GM18951 (cell line): ENCODE results near the gene TPM2.

Experiments
- POLR2A ChIP-seq: IDR thresholded peaks from 4 replicates; pipeline ENCODE4 v1.6.1; 2011; ENCODE audit warnings: mild to moderate bottlenecking; ENCODE audit not compliant: insufficient read length, insufficient read depth; ENCODE audit errors: extremely low read depth
- in situ Hi-C: fragments of 300-500 bp; cut with MboI; formaldehyde crosslinking; loops from one replicate; pipeline ENCODE4 v1.12.0; 2022; ENCODE audit warnings: low sequenced_read_pairs, mixed read lengths, inconsistent platforms; ENCODE audit not compliant: unreplicated experiment

The TPM2 gene

DNA sequence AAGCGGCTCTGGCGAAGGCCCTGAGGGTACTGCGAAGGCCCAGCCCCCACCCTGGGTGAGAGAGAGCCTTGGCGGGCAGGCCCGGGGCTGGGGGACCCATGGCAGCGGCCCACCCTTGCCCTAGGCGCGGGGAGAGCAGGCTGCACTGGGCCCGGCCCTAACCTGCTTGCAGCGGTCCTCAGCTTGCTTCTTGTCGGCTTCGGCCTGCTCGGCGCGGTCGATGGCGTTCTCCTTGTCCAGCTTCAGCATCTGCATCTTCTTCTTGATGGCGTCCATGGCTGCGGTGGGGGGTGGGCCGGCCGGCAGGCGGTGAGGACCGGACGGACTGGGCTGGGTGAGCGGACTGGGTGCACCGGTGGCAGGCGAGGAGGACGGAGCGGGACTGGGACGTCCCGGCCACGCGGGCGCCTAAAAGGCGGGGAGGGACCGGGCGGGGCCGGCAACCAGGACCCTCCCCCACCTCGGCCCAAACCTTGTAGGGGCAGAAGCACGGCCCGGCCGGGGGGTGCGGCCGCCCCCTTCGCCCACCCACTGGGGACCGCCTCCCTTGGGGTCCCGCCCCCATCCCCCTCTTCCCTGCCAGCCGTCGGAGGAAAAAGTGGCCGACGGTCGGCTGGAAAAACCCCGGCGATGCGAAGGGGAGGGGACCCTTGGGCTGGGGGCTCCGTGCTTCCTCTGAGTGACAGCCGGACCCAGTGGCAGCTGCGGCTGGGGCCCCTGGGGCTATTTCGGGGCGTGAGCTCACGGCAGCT lies at the start of gene TPM2:
TPM2 (minus strand) TSS at position 384 of the 752 bp plus-strand sequence; CDS start at position 276, 108 bp downstream.
- in situ Hi-C loops, result no loop called here
- no peak for TF ChIP-seq POLR2A

DNA sequence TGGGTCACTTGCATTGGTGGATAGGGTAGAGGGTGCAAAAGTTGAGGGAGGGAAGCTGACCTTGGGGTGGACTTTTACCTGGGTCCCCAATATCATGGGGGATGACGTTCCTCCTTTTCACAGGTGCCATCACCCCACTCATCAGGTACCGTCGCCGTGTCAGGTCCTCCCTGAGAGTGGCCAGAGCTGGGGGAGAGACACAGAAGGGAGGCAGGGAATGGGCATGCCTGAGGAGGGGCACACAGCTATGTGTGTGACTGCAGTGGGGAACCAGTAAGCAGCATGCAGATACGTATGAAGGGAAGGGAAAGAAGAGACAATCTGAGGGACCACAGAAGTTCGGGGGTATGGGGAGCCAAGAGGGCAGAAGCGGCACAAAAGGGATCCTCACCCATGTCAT lies 49.2 kb upstream of the TPM2 start:
- in situ Hi-C loops, result no loop called here
- no peak for TF ChIP-seq POLR2A

DNA sequence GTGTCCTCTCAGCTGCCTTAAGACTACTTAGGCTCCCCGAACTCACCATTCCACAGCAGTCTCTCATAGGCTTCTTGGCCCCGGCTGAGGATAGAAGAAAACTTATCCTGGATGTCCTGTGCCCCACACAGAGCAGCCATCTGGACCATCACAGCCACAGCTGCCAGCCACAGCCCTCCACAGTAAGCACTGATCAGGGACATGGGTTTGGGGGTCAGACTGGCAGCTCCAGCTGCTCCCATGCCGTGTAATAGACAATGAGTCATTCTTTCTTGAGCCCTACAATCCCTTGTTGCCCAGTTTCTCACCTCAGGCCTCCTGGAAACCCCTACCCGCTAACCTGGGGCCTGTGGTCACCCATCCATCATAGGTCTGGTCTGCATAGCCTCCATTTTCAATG lies 48.5 kb upstream of the TPM2 start:
- in situ Hi-C loops, result no loop called here
- no peak for TF ChIP-seq POLR2A

DNA sequence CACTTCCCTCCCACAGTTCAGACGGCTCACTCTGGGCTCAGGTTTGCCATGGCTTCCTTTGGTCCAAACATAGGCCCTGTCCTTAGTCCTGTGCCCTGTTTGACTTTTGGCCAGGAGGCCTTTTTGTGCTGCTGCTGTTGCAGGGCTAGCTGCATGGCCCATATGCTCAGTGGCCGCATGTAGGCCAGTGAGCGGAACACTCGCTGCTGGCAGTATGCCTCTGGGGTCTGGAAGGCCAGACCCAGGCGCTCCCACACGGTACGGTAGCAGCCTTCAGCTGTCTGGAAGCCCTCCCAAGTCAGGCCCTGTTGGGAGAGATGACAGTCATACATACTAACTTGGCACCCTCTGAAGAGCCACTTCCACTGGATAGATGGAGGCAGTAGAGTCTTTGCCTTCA lies 47.4 kb upstream of the TPM2 start:
- in situ Hi-C loops, result no loop called here
- TF ChIP-seq POLR2A, result no peak

DNA sequence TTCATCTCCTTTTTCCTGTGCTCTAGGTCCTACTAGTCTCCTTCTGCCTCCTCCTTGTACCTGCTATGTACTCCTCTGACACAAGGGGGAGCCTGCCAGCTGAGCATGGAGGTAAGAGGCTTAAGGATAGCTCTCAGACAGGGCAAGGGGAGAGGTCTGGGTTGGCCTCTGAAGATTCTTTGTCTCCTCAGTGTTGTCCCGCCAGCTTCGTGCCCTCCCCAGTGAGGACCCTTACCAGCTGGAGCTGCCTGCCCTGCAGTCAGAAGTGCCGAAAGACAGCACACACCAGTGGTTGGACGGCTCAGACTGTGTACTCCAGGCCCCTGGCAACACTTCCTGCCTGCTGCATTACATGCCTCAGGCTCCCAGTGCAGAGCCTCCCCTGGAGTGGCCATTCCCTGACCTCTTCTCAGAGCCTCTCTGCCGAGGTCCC lies 46.5 kb upstream of the TPM2 start:
- in situ Hi-C loops, result no loop called here
- TF ChIP-seq POLR2A, result no peak

DNA sequence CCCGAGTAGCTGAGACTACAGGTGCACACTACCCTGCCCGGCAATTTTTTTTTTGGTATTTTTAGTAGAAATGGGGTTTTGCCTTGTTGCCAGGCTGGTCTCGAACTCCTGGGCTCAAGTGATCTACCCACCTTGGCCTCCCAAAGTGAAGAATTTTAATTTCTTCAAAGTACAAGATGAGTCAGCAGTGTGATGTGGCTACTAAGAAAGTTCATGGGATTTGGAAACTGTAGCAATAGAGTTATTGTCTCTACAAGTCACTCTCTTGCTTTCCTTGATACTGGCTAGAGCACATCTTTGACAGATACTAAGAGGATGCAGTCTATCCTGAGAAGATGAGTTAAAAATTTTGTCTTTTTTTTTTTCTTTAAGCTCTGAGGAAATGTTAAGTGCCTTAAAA lies 44.4 kb upstream of the TPM2 start:
- TF ChIP-seq POLR2A, result no peak
- in situ Hi-C loops, result no loop called here

DNA sequence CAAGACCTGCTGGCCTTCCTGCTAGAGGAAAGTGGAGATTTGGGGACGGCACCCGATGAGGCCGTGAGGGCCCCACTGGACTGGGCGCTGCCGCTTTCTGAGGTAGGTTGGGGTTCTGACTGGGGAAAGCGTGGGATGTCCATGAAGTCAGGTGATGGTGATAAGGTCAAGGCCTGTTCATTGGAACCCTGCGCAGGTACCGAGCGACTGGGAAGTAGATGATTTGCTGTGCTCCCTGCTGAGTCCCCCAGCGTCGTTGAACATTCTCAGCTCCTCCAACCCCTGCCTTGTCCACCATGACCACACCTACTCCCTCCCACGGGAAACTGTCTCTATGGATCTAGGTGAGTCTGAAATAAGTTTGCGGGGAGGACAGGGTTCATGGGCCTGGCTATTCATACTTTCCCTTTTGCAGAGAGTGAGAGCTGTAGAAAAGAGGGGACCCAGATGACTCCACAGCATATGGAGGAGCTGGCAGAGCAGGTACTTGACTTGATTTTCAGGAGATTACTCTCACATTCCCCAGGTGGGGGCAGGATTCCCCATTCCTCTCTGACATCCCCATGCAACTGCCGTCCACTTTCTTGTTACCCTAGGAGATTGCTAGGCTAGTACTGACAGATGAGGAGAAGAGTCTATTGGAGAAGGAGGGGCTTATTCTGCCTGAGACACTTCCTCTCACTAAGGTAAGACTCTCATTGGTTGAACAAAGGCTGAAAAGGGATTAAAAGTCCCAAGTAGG lies 43.2 kb upstream of the TPM2 start:
- in situ Hi-C loops, result no loop called here
- peak; percentile 1 for TF ChIP-seq POLR2A

DNA sequence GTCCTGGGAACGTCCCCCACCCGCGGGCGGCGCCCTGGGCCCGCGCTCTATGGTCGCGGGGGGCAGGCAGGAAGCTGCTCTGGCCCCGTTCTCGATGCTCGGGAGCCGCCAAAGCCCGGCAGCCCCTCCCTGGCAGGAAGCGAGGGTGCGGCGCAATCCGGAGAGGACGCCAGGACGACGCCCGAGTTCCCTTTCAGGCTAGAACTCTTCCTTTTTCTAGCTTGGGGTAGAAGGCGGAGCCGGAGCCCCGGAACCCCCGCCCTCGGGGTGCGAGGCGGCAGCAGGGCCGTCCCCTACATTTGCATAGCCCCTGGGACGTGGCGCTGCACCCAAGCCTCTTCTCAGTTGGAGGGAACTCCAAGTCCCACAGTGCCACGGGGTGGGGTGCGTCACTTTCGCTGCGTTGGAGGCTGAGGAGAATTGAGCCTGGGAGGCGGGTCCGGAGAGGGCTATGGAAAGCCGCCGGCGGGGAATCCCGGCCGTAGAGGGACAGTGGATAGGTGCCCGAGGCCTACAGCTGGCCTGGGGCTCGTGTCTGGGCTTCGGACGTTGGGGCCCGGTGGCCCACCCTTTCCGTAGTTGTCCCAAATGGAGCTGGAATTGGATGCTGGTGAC lies 42.6 kb upstream of the TPM2 start, which contains the start of the genes CREB3 and TLN1:
CREB3 (plus strand) TSS at position 482 of the 615 bp plus-strand sequence; CDS start at position 589, 107 bp downstream.
TLN1 (minus strand) TSS at position 11 of the 615 bp plus-strand sequence. CDS start 6,501 bp downstream, outside the sequence.
- TF ChIP-seq POLR2A, result peak; percentile 80
- in situ Hi-C loops, result no loop called here

DNA sequence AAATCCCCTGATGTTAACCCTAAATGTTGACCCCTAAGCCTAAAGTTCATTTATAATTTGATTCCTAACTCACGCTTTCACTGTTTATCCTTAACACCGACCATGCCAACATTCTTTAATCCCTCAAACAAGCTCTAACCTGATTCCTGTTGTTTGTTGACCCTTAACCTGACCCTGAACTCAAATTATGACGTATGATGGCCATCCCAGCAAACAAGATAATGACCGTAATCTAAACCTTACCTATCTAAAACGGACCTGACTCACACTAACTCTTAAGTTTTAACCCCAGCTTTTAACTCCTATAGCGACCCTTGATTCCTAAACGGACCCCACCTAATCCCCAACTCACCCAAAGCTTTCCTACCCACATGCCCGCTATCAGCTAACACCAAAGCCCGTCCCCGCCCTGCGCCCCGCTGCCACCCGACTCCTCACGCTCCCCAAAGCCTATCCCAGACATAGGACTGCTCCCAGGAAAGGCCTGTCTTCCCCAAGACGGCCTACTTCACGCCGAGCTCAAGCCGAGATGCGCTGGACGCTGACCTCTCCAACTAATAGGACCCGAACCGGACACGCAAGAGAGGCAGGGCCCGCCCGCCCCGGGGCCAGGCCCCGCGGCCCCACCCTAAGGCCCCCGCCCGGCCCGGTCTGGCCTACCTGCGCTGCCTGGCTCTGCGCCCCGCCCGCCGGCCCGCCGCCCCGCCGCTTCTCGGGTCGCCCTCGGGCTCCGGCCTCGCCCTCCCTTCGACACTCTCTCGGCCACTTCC lies 41.9 kb upstream of the TPM2 start:
- in situ Hi-C loops, result no loop called here

DNA sequence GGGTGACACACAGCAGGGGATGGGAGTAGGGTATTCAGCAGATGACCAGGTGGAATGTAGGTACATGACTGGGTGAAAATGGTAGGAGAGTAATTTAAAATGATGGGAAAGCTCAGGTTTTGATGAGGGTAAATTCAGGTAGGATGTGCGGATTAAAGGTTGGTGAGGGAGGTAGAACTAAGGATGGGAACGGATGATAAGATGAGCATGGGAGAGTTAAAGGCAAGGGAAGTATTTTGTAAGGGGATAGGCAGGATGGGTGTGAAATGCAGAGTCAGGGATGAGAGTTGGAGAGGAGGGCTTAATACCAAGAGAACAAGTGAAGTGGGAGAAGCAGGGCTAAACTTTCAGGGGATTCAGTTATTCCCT lies 40.7 kb upstream of the TPM2 start:
- TF ChIP-seq POLR2A, result no peak
- in situ Hi-C loops, result no loop called here

More for the DNA sequence above, 41.9 kb upstream of the TPM2 start:
- TF ChIP-seq POLR2A, result no peak

DNA sequence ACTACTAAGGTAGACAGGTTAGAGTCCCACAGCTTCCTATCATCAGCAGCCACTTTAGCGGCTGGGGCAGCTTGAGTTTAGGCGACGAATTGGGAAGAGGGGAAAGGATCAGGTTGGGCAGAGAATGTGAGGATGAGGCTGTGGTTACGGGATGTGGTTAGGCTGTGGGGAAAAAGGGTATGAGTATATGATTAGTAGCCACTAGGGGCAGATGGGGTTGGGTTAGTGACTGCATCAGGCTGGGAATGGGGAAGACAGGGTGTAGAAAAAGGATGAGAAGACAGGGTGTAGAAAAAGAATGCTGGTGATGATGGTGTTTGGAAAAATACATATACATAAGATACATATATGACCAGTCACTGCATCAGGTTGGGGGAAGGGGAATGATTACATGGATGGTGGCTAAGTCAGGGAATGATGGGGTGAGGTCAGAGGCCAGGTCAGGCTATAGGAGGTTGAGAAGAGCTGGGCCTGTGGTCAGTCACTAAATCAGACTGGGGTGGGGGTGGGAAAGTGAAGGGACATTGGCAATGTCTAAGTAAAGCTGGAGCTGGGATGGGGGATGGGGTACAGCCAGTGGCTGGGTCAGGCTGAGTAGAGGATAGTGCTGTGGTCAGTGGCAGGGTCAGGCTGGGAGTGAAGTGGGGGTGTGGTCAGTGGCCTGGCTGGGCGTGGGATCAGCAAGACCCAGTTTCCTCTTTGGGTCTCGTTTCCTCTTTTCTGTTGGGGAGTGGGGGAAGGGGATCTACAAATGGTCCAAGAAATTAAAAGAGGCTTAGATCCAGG lies 40.2 kb upstream of the TPM2 start:
- TF ChIP-seq POLR2A, result no peak
- in situ Hi-C loops, result no loop called here

DNA sequence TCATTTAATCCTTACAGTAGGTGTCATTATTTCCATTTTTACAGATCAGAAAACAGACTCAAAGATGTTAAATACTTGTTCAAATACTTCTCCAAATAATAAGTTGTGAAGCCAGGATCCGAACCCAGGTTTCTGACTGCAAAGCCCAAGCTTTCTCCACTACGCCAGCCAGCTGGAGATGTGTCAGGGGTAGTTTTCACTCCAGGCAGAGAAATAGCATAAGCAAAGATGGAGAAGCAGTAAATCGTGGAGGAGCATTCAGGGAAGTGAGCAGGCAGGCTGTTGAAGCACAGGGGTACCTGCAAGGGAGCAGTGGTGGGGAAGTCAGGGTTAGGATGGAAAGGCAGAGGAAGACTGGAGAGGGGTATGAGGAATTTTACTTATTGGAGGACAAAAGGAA lies 39.4 kb upstream of the TPM2 start:
- in situ Hi-C loops, result no loop called here
- TF ChIP-seq POLR2A, result no peak
